DOHH2 (cell line): ENCODE results near the gene LRP1-AS.

Experiments
- EZH2phosphoT487 ChIP-seq: fragments of 200-600 bp; sonication (generic); IDR thresholded peaks from 2 replicates; pipeline ENCODE4 v1.6.1; 2017; ENCODE audit warnings: borderline replicate concordance, mild to moderate bottlenecking, antibody characterized with exemption, low read length, moderate library complexity, mixed read lengths
- TF ChIP-seq, protein P1 (sequence below): fragments of 200-600 bp; sonication (generic); IDR thresholded peaks from one replicate; pipeline ENCODE4 v1.5.1; 2014; ENCODE audit warnings: antibody characterized with exemption, mild to moderate bottlenecking, low read depth, low read length; ENCODE audit not compliant: poor library complexity, severe bottlenecking

DNA sequence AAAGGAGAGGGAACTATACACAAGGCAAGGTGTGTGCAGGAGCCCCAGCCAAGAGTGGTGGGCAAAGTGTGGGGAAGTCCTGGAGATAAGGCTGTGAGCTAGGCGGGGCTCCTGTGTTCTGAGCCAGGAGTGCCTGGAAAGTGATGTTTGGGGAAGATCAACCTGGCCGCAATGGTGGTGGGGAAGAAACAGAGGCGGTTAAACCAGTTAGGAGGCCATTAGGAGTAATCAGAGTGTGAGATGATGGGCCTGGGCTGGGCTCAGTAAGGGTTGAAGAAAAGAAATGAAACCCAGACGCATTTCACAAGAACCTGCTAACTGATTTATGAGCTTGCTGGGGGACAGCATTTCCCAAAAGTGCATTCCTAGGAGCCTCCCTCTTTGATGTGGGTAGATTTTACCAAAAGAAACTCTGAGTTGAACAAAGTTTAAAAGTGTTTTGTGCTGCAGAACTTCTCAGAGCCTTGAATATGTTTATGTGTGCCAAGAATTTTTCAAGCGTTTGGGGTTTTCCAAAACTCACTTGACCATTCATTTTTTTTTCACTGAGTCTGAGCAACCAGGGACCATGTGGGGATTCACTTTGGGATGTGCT, 34.2 kb upstream of the LRP1-AS start:
- TF ChIP-seq, protein P1, sequence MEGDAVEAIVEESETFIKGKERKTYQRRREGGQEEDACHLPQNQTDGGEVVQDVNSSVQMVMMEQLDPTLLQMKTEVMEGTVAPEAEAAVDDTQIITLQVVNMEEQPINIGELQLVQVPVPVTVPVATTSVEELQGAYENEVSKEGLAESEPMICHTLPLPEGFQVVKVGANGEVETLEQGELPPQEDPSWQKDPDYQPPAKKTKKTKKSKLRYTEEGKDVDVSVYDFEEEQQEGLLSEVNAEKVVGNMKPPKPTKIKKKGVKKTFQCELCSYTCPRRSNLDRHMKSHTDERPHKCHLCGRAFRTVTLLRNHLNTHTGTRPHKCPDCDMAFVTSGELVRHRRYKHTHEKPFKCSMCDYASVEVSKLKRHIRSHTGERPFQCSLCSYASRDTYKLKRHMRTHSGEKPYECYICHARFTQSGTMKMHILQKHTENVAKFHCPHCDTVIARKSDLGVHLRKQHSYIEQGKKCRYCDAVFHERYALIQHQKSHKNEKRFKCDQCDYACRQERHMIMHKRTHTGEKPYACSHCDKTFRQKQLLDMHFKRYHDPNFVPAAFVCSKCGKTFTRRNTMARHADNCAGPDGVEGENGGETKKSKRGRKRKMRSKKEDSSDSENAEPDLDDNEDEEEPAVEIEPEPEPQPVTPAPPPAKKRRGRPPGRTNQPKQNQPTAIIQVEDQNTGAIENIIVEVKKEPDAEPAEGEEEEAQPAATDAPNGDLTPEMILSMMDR: no peak
- no peak for TF ChIP-seq EZH2phosphoT487
